ENCODE data around the gene SLC30A4. TPM values are rescaled to one million over a fixed set of nuclear protein-coding genes. Genes with fewer than 3 reads are reported as not detected.
"Not testable (repeated sequence)": the region's sequence is repeated elsewhere in the genome, so short reads cannot be mapped to it uniquely, and the experiment has no call there.

SLC30A4 gene
- total RNA-seq, 1 donor from 2014 or later: 4.2 TPM

- no peaks in the 10 kb centered on the region for H3K27me3 ChIP-seq (ENCODE audit: control insufficient read depth, insufficient read depth, low read length)
- no peak overlapping the region for H3K4me3 ChIP-seq (ENCODE audit: low read depth, low read length)
- TF ChIP-seq, protein P1, sequence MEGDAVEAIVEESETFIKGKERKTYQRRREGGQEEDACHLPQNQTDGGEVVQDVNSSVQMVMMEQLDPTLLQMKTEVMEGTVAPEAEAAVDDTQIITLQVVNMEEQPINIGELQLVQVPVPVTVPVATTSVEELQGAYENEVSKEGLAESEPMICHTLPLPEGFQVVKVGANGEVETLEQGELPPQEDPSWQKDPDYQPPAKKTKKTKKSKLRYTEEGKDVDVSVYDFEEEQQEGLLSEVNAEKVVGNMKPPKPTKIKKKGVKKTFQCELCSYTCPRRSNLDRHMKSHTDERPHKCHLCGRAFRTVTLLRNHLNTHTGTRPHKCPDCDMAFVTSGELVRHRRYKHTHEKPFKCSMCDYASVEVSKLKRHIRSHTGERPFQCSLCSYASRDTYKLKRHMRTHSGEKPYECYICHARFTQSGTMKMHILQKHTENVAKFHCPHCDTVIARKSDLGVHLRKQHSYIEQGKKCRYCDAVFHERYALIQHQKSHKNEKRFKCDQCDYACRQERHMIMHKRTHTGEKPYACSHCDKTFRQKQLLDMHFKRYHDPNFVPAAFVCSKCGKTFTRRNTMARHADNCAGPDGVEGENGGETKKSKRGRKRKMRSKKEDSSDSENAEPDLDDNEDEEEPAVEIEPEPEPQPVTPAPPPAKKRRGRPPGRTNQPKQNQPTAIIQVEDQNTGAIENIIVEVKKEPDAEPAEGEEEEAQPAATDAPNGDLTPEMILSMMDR (IDR thresholded peaks at IDR 0.05; ENCODE audit: insufficient read depth, low read length, poor library complexity, severe bottlenecking): no peak
- no peaks in the 10 kb centered on the region for H3K36me3 ChIP-seq (ENCODE audit: control insufficient read depth, insufficient read depth, low read length)
- DNase-seq (ENCODE audit: low read depth): no peak
Observed at GRCh38 chr15:45539680-45540079, 17.1 kb upstream of the SLC30A4 start.

DNA sequence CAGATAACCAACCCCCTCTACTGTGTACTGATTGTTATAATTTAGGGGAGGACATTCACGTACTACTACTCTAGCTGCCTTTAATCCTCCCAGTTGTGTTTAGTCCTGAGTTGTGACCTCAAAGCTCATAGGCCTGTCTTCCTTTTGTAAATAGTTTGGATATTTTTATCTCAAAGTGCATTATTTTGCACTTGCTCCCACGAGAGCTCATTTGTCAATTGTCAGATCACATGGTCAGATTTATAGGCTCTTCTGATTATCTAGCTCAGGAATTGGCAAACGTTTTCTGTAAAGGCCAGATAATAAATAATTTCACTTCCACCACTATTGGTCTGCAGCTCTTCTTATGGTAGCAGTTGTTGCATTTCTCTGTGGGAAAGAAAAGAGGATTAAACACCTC is 14.4 kb upstream of the SLC30A4 start:
- DNase-seq (ENCODE audit: low read depth): no peak
- TF ChIP-seq, protein P1 (IDR thresholded peaks at IDR 0.05; ENCODE audit: insufficient read depth, low read length, poor library complexity, severe bottlenecking): no peak
- H3K27me3 ChIP-seq (ENCODE audit: control insufficient read depth, insufficient read depth, low read length): no peaks in the 10 kb centered on the region
- no peak overlapping the region for H3K4me3 ChIP-seq (ENCODE audit: low read depth, low read length)
- H3K36me3 ChIP-seq (ENCODE audit: control insufficient read depth, insufficient read depth, low read length): no peaks in the 10 kb centered on the region

GRCh38 chr15:45535486-45536042 is 13.0 kb upstream of the SLC30A4 start:
- Histone ChIP-seq H3K4me3 (ENCODE audit: low read depth, low read length) (no peak overlapping the region), H3K36me3 (ENCODE audit: control insufficient read depth, insufficient read depth, low read length) (no peaks in the 10 kb centered on the region), H3K27me3 (ENCODE audit: control insufficient read depth, insufficient read depth, low read length) (no peaks in the 10 kb centered on the region)
- TF ChIP-seq, protein P1 (IDR thresholded peaks at IDR 0.05; ENCODE audit: insufficient read depth, low read length, poor library complexity, severe bottlenecking): no peak
- no peak for DNase-seq (ENCODE audit: low read depth)

DNA sequence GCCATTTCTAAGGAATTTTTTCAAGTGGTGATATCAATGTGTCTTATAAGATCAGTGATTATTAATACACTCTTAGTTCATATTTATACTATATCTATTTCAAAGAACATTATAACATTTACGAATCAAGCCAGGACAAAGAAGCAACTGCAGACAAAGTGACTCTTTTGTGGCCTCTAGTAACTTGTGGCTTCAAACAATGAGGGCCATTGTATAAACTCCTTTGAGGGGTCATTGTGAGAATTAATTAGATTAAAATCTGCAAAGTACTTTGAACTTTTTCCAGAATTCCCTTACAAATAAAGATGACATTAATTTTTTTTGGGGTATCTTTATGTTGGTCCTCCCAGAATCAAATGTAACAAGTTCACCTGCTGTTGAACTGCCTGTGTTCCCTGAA is 12.3 kb upstream of the SLC30A4 start:
- Histone ChIP-seq H3K27me3 (ENCODE audit: control insufficient read depth, insufficient read depth, low read length) (no peaks in the 10 kb centered on the region), H3K36me3 (ENCODE audit: control insufficient read depth, insufficient read depth, low read length) (no peaks in the 10 kb centered on the region), H3K4me3 (ENCODE audit: low read depth, low read length) (no peak overlapping the region)
- TF ChIP-seq, protein P1 (IDR thresholded peaks at IDR 0.05; ENCODE audit: insufficient read depth, low read length, poor library complexity, severe bottlenecking): no peak
- DNase-seq (ENCODE audit: low read depth): no peak

GRCh38 chr15:45532892-45533291 is 10.3 kb upstream of the SLC30A4 start:
- H3K36me3 ChIP-seq (ENCODE audit: control insufficient read depth, insufficient read depth, low read length); DNase-seq (ENCODE audit: low read depth); H3K27me3 ChIP-seq (ENCODE audit: control insufficient read depth, insufficient read depth, low read length); H3K4me3 ChIP-seq (ENCODE audit: low read depth, low read length): not testable (repeated sequence)

DNA sequence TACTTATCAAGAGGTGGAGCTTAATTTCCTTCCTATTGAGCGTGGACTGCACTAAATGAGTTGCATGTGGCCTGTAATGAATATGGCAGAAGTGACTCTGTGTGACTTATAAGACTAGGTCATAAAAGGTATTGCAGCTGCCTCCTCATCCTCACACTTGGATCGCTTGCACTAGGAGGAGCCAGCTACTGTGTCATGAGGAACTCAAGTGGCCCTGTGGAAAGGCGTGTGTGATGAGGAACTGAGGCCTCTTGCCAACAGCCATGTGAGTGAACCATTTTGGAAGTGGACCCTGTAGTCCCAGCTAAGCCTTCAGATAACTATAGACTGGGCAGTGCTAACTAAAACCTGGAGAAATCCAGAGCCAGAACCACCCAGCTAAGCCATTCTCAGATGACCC is 7.1 kb upstream of the SLC30A4 start:
- TF ChIP-seq, protein P1 (IDR thresholded peaks at IDR 0.05; ENCODE audit: insufficient read depth, low read length, poor library complexity, severe bottlenecking): no peak
- H3K27me3 ChIP-seq (ENCODE audit: control insufficient read depth, insufficient read depth, low read length): no peaks in the 10 kb centered on the region
- H3K4me3 ChIP-seq (ENCODE audit: low read depth, low read length): no peak overlapping the region
- H3K36me3 ChIP-seq (ENCODE audit: control insufficient read depth, insufficient read depth, low read length): no peaks in the 10 kb centered on the region
- no peak for DNase-seq (ENCODE audit: low read depth)
